Stimulated activated CD4-positive, alpha-beta T cell treated with anti-CD3 and anti-CD28 coated beads, Interleukin-4, amount 100 ng/mL, for 4 hours (primary cell): Measurements from ENCODE around the gene PRR14.

ENCODE experiments used
- DNase-seq, 2 experiments: peaks; one replicate each; pipeline ENCODE4 v3.0.0-alpha.2; 2020

The PRR14 gene

DNA sequence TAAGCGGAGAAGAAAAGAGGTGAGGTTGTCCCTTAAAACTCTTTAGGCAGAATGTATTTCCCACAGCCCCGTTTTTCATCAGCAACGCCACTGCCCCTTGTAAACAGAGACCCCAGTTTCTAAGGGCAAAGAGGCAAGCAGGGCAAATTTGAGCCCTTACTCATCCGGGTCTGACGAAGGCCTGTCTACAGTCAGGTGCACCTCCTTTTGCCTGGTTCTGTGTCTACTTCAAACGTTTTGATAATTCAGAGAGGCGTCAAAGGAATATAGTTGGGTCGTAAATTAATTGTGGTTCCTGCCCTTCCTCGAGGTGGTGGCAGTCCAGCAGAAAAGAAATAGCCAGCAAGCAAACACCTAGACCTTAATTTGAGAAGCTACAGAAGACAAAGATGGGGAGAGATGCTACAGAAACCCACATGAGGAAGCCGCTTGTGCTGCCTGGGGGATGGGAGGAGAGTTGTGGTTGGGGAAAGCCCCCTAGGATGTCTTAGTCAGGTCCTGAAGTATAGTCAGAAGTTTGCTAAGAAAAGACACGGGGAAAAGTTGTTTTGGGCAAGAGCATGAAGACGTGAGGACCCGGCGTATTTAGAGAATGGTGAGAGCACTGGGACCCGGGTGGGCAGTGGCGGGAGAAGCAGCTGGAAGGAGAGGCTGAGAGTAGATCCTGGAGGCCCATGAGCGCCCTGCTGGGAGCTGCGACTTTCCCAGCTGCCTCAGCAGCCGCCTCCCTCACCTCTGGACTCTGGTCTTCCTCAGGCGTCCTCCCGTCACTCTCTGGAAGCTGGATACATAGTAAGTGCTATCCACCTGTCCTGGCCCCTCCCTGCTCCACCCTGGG, 9.9 kb downstream of the PRR14 start:
- DNase-seq = peak; percentile 61 to 86

DNA sequence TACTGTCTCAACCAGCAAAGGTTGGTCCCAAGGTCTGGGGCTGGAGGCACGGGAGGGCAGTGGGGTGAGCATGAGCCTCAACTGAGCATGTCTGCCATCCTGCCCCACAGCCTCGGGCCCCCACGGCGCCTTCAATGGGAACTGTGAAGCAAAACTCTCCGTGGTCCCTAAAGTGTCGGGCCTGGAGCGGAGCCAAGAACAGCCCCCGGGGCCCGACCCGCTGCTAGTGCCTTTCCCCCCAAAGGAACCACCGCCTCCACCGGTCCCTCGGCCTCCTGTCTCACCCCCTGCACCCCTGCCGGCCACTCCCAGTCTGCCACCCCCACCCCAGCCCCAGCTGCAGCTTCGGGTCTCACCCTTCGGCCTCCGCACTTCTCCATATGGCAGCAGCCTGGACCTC, 11.7 kb downstream of the PRR14 start:
- DNase-seq = no peak

DNA sequence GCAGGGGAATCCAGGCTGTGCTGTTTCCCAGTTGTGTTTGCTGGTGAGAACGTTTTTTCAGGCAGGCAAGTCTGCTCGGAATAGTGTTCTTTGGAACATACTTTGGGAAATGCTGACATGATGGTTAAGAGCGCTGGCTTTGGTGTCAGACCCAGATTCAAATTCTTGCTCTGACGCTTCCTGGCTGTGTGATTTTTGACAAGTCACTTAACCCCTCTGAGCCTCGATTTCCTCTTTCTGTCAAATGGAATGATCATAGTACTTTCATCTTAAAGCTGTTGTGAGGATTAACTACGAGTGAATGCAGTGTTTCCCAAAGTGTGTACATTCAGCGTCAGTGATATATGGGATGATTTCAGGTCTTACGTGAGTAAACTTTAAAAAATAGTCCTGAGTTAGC, 12.3 kb downstream of the PRR14 start:
- no peak for DNase-seq

DNA sequence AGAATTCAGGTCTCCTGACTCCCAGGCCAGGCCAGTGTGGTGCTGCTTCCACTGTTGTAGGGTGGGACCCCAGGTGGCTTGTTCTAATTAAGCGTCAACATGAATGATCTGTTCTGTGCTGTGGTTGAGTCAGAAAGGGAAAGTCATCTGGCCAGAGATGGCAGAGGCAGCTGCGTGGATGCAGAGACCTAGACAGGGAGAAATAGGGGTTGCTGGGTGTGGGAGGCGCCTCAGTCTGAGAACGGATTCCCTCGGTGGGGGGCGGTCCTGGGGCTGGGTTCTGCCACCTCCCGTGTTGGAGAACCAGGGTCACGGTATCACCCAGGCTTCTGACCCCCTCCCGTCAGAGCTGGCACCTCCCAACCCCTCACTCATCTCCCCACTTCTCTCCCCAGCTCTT, 13.1 kb downstream of the PRR14 start:
- DNase-seq = no peak

DNA sequence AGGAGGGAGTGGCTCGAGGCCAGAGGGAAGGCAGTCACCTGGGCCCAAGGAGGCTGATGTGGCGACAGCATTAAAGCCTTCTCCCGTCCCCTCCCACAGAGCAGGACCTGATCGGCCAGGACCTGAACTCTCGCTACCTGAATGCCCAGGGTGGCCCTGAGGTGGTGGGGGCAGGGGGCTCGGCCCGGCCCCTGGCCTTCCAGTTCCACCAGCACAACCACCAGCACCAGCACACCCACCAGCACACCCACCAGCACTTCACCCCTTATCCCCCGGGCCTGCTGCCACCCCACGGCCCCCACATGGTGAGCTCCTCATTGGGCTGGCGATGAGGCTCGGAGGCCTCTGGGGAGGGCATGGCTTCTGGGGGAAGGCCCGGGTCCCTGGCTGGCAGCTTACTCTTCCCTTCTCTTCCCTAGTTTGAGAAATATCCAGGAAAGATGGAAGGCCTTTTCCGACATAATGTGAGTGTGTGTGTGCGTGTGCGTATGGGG, 13.9 kb downstream of the PRR14 start:
- no peak for DNase-seq

DNA sequence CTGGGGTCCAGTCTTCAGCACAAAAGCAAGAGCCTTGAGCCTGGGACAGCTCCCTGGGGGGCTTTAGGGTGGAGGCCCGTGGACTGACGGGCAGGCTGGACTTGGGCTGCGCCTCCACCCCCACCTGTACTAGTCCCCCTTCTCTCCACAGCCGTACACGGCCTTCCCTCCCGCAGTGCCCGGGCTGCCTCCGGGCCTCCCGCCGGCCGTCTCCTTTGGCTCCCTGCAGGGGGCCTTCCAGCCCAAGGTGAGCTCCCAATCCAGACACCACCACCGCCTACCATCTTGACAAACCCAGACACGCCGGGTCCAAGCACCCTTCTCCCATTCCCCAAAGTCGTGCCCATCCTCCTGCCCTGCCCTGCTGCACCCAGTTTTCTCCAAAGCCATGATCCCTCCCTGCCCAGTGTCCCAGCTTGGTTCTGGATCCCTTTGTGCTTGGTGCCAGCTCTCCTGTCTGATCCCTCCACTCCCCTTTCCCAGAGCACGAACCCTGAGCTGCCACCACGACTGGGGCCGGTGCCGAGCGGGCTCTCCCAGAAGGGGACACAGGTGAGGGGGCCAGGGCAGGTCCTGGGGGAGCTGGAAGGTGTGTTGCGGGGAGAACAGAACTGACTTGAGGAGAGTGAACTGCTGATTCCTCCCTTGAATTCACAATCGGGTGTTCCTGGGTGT, 14.5 kb downstream of the PRR14 start:
- DNase-seq = no peak

DNA sequence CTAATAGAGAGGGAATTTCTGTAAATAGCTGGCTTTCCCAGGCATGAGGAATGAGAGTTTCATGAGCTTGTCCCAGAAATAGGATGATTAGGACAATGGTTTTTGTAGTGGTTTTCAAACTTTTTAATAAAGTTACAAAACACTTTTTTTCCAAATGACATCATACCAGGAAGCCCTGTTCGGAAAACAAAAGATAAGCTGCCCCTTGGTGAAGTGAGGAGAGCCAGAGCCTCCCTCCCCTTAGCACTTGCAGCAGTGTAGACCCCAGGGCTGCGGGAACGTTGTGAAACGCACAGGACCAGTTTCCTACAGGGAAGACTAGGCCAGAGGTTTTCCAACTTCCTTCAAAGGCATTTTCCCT, 15.1 kb downstream of the PRR14 start:
- no peak for DNase-seq

DNA sequence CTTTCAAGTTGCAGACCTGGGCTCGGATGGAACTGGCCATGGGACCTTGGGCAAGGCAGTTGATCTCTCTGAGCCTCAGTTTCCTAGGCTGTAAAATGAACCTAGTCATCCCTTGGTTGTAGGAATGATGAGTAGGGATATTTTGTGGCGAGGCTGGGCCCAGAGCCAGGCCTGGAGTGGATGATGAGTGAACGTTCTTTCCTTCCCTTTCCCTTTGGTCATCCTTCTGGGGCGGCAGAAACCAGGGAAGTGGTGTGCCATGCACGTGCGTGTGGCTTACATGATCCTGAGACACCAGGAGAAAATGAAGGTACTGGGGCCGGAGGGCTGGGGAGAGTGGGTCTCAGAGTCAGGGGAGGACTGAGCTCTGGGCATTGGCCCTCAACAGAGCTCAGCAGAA, 15.9 kb downstream of the PRR14 start:
- DNase-seq = no peak

DNA sequence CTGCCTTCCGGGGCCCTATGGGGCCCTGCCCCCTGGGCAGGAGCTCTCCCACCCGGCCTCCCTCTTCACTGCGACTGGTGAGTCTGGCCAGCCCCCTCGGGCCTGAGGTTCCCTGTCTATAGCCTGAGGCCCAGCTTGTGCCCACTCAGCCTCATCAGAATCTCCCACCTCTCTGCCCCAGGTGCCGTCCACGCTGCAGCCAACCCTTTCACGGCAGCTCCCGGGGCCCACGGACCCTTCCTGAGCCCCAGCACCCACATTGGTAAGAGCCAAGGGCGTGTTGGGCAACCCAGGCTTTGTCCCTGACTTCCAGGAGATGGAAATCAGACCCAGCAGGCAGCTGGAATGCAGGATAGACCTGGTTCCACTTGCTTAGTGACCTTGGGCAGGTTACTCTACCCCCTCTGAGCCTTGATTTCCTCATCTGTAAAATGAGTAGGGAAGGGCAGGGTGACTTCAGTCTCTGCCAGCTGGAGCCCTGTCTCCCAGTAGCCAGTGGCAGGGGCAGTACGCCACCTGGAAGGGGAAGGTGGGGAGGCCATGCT, 16.7 kb downstream of the PRR14 start:
- DNase-seq = no peak

DNA sequence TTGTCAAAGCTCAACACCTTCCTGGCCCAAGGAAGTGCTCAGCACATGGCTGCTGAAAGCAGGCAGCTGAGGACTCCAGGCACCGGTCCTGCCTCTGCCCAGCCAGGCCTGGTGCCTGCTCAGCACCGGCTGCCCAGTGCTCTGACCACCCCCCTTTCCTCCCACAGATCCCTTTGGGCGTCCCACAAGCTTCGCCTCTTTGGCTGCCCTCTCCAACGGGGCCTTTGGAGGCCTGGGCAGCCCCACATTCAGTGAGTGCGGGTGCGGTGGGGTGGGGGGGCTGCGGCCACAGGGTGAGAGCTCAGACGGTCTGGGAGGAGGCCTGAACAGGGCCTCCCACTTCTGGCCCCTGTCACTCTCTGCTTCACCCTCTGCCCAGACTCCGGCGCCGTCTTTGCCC, 17.6 kb downstream of the PRR14 start:
- DNase-seq = no peak

DNA sequence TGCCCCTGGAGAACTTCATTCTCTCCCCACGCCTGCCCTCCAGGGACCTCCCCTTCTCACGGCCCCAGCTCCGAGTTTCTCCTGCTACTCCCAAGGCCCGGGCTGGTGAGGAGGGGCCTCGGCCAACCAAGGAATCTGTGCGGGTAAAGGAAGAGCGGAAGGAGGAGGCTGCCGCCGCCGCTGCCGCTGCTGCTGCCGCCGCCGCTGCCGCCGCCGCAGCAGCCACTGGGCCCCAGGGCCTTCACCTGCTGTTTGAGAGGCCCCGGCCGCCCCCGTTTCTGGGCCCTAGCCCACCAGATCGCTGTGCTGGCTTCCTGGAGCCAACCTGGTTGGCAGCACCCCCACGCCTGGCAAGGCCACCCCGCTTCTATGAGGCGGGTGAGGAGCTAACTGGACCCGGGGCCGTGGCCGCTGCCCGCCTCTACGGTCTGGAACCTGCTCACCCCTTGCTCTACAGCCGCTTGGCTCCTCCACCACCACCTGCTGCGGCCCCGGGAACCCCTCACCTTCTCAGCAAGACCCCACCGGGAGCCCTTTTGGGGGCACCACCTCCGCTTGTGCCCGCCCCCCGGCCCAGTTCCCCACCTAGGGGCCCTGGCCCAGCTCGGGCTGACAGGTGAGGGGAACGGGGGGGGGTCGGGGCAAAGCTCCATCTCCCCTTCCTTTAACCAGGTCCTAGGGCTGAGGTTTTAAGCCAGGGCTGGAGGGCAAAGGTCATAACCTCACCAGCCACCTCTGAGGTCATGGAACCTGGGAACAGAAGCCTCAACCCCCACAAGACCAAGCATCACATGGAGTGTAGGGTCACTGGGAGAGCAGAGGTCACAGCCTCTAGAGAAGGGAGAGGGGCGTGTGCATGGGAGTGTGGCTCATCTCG, 18.5 kb downstream of the PRR14 start:
- DNase-seq = no peak

DNA sequence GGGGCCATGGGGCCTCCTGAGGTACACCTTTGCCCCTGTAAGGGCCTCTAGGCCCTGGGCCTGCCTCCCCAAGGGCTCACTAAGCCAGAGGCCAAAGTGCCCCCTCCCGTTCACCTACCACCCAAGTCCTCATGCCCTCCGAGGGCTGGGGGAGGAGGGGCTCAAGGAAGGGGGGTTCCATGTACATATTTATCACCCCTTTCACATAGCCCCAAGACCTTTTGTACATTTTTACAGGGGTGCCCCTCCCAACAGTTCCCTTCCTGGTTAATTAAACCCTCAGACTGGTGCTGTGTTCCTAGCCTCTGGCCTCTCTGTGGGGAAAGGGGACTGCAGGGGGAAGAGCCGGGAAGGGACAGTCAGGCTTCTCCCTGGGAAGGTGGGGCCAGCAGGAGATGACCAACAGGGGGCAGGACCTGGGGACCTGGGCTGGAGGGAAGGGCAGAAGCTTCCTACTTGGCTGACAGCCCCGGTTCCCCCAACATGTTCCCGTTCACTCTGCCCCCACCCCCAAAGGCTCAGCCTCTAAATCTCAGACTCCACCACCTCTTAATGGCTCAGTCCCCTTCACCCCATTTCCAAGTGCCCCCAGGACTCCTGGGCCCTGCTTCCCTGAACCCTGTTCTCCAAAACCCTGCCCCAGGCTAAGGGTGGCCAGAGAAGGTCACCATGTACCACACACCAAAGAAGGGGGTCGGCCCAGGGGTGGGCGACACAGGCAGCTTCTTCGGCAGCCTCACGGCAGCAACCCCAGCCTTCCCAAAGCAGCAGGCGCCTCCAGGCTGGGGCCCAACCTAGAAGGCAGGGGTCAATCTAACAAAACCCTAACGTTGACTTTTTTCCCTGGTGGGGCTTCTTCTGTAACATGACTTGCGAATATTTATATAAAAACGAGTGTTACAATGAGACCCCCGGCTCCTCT, 19.4 kb downstream of the PRR14 start:
- no peak for DNase-seq

DNA sequence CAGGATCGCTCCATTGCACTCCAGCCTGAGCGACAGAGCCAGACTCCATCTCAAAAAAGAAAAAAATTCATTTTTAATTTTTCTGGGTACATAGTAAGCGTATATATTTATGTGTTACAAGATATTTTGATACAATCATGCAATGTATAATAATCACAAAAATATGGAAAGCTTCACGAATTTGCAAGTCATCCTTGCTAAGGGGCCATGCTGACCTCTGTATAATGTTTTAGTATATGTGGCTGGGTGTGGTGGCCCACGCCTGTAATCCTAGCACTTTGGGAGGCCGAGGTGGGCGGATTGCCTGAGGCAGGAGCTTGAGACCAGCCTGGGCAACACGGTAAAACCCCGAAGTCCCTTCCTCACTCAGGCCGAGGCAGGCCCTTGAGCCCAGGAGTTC, 24.4 kb downstream of the PRR14 start:
- no peak for DNase-seq

DNA sequence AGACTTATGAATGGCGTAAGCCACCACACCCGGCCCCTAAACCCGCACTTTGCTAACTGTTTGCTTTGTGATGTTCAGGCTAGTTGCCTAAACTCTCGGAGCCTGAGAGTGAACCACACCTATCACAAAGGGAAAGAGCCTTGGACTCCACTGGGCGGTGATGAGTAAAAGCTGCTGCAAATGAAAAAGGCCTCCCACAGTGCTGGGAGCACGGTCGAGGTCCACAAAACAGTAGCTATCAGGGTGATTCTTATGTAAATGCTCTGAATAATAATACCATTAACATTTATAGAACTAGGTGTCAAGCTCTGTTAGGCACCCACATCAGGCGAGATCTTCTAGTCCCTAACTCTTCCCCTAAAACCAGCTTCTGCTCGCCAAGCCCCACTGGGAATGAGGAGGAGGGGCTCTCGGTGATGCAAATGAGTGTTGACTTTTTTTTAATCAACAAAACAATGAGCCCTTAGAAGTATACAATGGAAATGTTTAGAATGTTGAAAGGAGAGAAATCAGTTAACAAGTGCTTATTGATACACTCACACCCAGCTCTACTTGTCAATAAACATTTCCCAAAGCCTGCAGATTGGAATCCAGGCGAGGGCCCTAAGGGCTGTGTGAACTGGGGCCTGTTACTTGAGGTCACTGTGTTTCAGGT, 27.3 kb downstream of the PRR14 start:
- DNase-seq = no peak

DNA sequence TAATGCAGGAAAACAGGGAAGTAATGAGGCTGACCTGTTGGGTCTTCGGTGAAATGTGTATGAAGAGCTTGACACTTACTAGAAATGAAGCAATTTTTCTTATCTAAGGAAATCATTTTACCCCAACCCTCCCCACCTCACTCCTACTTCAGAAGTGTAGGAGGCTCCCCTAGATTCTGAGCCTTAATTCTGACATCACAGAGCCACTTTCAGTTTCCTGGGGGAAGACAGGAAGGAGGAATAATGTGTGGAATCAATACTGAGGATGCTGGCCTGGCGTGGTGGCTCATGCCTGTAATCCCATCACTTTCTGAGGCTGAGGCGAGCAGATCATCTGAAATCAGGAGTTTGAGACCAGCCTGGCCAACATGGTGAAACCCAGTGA, 27.8 kb downstream of the PRR14 start:
- no peak for DNase-seq

DNA sequence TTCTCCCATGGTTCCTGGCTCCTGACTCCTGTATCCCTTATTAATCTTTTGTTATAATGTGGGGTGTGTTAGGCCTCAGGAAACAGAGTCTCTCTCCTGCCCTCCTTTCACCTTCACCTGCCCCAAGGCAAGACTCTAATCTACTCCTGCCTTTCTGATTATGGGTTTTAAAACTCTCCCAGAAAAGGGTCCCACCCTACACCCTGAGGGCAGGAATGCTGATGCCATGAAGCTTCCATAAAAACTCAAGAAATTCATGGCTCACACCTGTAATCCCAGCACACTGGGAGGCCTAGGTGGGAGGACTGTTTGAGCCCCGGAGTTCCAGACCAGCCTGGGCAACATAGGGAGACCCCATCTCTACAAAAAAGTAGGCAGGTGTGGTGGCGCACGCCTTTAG, 29.6 kb downstream of the PRR14 start:
- no peak for DNase-seq

DNA sequence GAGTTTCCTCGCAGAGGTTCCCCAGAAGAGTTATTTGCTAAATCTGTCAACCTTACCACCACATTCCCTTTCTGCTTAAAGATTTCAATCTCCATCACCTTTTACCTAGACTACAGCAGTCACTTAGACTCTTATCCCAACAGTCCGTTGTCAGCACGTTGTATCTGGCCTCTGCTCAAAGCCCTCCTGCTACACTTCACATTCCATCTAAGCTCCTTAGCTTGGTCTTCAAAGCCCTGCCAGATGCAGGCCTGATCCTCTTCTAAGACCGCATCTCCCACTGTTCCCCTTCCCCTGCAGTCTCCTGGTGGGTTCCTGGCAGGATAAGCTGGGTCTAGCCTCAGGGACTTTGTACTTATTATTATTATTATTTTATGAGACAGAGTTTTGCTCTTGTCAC, 37.9 kb downstream of the PRR14 start:
- DNase-seq = no peak

DNA sequence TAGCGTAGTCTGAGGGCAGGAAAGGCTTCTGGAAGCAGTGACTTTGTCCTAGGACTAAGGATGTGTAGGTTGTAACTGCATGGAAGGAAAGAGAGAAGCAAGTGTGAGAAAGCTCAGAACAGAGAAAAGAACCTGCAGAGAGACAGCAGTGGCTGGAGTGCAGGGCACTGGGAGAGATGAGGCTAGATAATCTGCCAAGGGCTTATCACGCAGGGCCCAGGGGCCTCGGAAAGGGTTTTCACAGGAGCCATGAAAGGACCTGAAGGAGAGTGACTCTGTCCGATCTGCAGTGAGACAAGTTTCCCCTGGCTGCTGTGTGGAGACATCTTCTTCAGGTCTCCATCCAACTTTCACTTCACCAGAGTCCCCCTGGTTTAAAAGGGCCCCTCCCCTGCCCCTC, 41.1 kb downstream of the PRR14 start:
- DNase-seq = no peak

DNA sequence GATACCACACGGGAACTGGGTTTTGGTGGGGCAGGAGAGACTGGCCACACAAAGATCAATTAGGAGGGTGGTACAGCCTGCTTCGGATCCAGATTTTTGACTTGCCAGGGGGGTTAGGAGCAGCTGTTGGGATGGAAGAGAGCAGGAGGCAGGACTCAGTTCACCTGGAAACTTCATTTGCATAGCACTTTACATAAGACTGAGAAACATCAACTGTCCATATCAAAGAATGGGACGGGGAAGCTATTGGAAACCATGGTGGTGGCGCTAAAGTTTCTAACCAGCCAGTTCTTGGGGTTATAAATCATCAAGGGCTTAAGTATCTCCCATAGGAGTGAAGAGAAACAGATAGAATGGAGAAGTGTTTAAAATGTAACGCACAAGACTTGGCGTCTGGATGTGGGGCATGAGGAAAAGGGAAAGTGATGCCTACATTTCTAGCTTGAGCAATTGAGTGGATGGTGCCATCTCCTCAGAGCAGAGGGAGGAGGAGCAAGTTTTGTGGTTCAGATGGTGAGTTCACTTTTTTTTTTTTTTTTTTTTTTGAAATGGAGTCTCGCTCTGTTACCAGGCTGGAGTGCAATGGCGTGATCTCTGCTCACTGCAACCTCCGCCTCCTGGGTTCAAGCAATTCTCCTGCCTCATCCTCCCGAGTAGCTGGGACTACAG, 41.8 kb downstream of the PRR14 start:
- DNase-seq = no peak

DNA sequence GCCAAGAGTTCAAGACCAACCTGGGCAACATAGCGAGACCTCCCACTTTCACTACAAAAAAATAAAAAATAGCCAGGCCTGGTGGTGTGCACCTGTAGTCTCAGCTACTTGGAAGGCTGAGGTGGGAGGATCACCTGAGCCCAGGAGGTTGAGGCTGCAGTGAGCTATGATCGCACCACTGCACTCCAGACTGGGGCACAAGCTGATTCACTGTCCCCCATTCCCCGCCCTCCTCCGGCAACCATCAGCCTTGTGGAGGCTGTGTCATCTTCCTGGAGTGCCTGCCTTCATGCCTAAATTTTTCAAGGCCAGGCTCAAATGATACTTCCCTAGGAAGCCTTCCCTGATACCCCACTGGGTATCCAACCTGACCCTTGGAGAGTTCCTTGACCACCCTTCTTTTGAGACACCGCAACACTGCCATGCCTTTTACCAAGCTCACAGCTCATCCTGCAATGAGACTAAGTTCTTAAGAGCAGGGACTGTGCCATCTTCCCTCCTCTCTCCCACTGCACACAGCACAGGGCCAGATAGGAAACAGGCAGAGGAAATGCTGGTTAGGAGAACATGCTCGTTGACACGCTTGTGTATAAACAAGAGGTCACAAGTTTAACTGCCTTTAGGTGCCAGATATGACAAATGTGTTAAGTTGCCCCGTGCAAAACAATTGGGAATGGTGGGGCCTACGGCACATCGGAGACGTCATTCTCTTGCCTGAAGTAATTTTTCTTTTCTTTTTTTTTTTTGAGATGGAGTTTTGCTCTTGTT, 44.4 kb downstream of the PRR14 start:
- no peak for DNase-seq
